ENCODE results near the gene INO80.

GRCh38 chr15:40982855-40983254, 133.2 kb downstream of the INO80 start:
- TF ChIP-seq CTCF (conservative IDR thresholded peaks at IDR 0.05; ENCODE audit: low read depth, low read length) (no peak), EZH2phosphoT487 (IDR thresholded peaks at IDR 0.05; ENCODE audit: borderline replicate concordance, low read length) (no peak)
